Heart right ventricle (tissue), 16 donors: Measurements from ENCODE around the gene CADPS2. TPM values are rescaled to one million over a fixed set of nuclear protein-coding genes. Genes with fewer than 3 reads are reported as not detected.

ENCODE experiments used
- ATAC-seq, 8 donors: fragments of 200-7000 bp; cut with Tn5 transposase; one replicate each; pipeline ENCODE4 v1.9.1; 2020; ENCODE audit warnings: mild to moderate bottlenecking in 8 of 8, moderate library complexity in 8 of 8, moderate number of reproducible peaks in 1 of 8
- DNase-seq, 2 donors: peaks; one replicate each; pipeline ENCODE4 v3.0.0-alpha.2; 2020
- H3K27ac ChIP-seq, 10 donors: fragments of 200-600 bp; sonication (generic) in 2 of 10; one replicate each; pipeline versions ENCODE4 v1.5.0 to v1.8.0; 2020 to 2022; ENCODE audit warnings: mild to moderate bottlenecking in 3 of 10
- H3K27me3 ChIP-seq, 7 donors: fragments of 200-600 bp; one replicate each; pipeline ENCODE4 v1.8.0; 2021 to 2022; ENCODE audit warnings: mild to moderate bottlenecking in 2 of 7
- H3K36me3 ChIP-seq, 9 donors: fragments of 200-600 bp; sonication (generic) in 1 of 9; one replicate each; pipeline versions ENCODE4 v1.5.0 to v1.8.0; 2020 to 2022; ENCODE audit warnings: mild to moderate bottlenecking in 2 of 9
- H3K4me1 ChIP-seq, 9 donors: fragments of 200-600 bp; sonication (generic) in 1 of 9; one replicate each; pipeline versions ENCODE4 v1.5.0 to v1.8.0; 2020 to 2022; ENCODE audit warnings: mild to moderate bottlenecking in 4 of 9
- H3K4me3 ChIP-seq, 10 donors: fragments of 200-600 bp; sonication (generic) in 2 of 10; one replicate each; pipeline versions ENCODE4 v1.5.0 to v1.8.0; 2020 to 2022; ENCODE audit warnings: mild to moderate bottlenecking in 7 of 10, moderate library complexity in 2 of 10
- H3K9me3 ChIP-seq, 11 donors: fragments of 200-600 bp in 10 of 11; sonication (generic) in 2 of 11; one replicate each; pipeline versions ENCODE4 v1.5.0 to v1.8.0; 2013 to 2022; ENCODE audit warnings: mild to moderate bottlenecking in 2 of 11, control low read depth in 1 of 11, moderate library complexity in 1 of 11
- CTCF ChIP-seq, 9 donors: fragments of 200-600 bp; sonication (generic) in 2 of 9; IDR thresholded peaks; one replicate each; pipeline versions ENCODE4 v1.5.0 to v1.8.0; 2021 to 2022; ENCODE audit warnings: antibody characterized with exemption in 9 of 9, mild to moderate bottlenecking in 5 of 9, moderate library complexity in 1 of 9
- WGBS, 2 donors: extraction: QIAGEN DNeasy Blood & Tissue Kit; methylation state at CpG; one replicate each; pipeline ENCODE4 v1.1.7; 2013; ENCODE audit warnings: inconsistent platforms in 1 of 2; 5-methylcytosine and 5-hydroxymethylcytosine counted together
- intact Hi-C, 10 donors: fragments of 100-400 bp; cut with DNase I; formaldehyde crosslinking; loops; one replicate each; pipeline versions ENCODE4 v1.11.1 to v1.14.2; 2022
- polyA plus RNA-seq, 2 donors: library from polyadenylated mRNA; stranded (reverse); fragments of 200-250 nt; gene quantifications; one replicate each; pipeline ENCODE4 v1.2.3, GENCODE V29; 2013
- total RNA-seq, 10 donors: library from RNA; stranded (reverse); fragmentation: NEBNext Ultra II Directional in 3 of 10; extraction: Animal tissue kit (Norgen Biotek cat#: 25700) in 3 of 10; gene quantifications; one replicate each; pipeline versions ENCODE4 v1.2.1 to v1.2.4, GENCODE V29; 2021 to 2023
- donor health status: Arrhythmogenic right ventricular cardiomyopathy.
- donor health status: ischemic (EF 13 %, LVEDD 7.1; RV severe dilation, severe dysfunction).
- donor health status: healthy with polysubstance abuse.
- donor health status: DM: no; HTN: yes; CAD: no.
- donor health status: DM: no; HTN: no; CAD: no.
- donor health status: ischemic (EF 25% LVEDD 6.9; RV normal size, moderate dysfunction).
- donor health status: ischemic (EF 25% LVEDD 5.7; RV mildly dilated, moderate dysfunction).
- donor health status: healthy.
- donor health status: DM: yes; HTN: yes; CAD: no.
- donor health status: Ischemic cardiomyopathy.
- donor health status: ischemic (EF 35%, LVEDD 5.7; RV mildly dilated, moderate dysfunction).
- donor health status: nonischemic (EF 11% LVEDD 7.7; RV severe dilation, severe dysfunction).
- donor health status: DM: yes; HTN: yes; CAD: no.
- donor health status: PGD.
- donor health status: ischemic (EF 29% LVEDD 5.4; RV normal size, mild dysfunction).
- donor health status: nonischemic (EF 23%, LVEDD 6.1; RV moderate dilation, normal function).

Gene CADPS2
- total and polyA plus RNA-seq, 12 donors: 3.6 to 25.7 (median 6.6) TPM

DNA sequence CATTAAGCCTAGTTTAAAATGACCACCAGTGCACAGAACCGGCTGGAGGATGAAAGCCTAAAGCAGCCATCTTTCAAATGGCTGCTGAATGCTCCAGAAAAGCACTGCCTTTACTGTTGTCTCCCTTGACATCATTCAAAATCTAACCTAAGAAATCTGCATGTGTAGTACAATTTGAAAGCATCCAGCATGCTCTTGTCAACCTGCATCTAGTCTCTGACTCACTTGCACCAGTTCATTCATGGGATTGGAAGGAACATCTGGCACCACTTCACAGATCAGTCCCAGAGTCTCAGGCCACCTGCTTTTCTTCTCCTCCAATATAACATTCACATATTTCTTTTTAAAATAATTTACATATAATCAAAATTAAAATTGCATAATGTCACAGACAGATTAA is 263.6 kb downstream of the CADPS2 start:
- Histone ChIP-seq H3K27ac (no peak overlapping the region), H3K9me3 (no peaks in the 10 kb centered on the region), H3K36me3 (no peaks in the 10 kb centered on the region), H3K4me3 (no peak overlapping the region), H3K27me3 (no peaks in the 10 kb centered on the region), H3K4me1 (no peaks in the 10 kb centered on the region)
- ATAC-seq: no peak
- no peak for DNase-seq
- WGBS, 2 donors: 81 to 94% methylated on average over 1 of the region's 1 CpG
- intact Hi-C loops: no loop called here
- TF ChIP-seq CTCF (IDR thresholded peaks at IDR 0.05): no peak

- Histone ChIP-seq H3K4me3 (no peak overlapping the region), H3K9me3 (no peaks in the 10 kb centered on the region), H3K27ac (no peak overlapping the region), H3K4me1 (no peaks in the 10 kb centered on the region), H3K36me3 (no peaks in the 10 kb centered on the region), H3K27me3 (no peaks in the 10 kb centered on the region)
- intact Hi-C loops: no loop called here
- ATAC-seq: no peak
- no peak for DNase-seq
- TF ChIP-seq CTCF (IDR thresholded peaks at IDR 0.05): no peak
- WGBS, 2 donors: 76 to 80% methylated on average over 2 of the region's 2 CpGs
Measured at GRCh38 chr7:122619664-122620063, 266.6 kb downstream of the CADPS2 start.

GRCh38 chr7:122618585-122619189 is 267.6 kb downstream of the CADPS2 start:
- H3K4me1 ChIP-seq: no peaks in the 10 kb centered on the region
- ATAC-seq (no peak), DNase-seq (no peak)
- no peak for TF ChIP-seq CTCF (IDR thresholded peaks at IDR 0.05)
- H3K27ac ChIP-seq: no peak overlapping the region
- H3K36me3 ChIP-seq: no peaks in the 10 kb centered on the region
- intact Hi-C loops: no loop called here
- H3K27me3 ChIP-seq: no peaks in the 10 kb centered on the region
- 42 to 44% methylated on average over 2 of the region's 2 CpGs for WGBS, 2 donors
- H3K4me3 ChIP-seq: no peak overlapping the region
- H3K9me3 ChIP-seq: no peaks in the 10 kb centered on the region

DNA sequence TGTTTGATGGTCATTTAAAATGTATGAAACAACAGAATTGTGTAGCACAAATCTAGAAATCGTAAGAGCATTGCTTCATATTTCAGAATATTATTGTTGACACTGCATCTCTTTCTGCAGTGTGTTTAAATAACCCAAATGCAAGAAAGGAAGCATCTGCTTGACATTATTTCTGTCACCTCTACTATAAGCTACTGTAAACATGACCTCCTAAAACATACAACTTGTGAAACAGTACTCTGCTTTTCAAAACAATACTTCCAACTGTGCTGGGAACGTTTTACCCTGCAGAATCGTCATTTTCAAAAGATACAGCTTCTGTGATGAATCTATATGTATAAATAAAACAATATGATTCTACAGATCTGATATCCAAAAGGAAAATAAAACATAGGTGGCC is 269.3 kb downstream of the CADPS2 start:
- WGBS, 2 donors: 84 to 88% methylated on average over 3 of the region's 3 CpGs
- H3K9me3 ChIP-seq: no peaks in the 10 kb centered on the region
- TF ChIP-seq CTCF (IDR thresholded peaks at IDR 0.05): no peak
- no peak overlapping the region for H3K27ac ChIP-seq
- no peaks in the 10 kb centered on the region for H3K4me1 ChIP-seq
- DNase-seq (no peak), ATAC-seq (no peak)
- no peaks in the 10 kb centered on the region for H3K36me3 ChIP-seq
- no peaks in the 10 kb centered on the region for H3K27me3 ChIP-seq
- intact Hi-C loops: no loop called here
- no peak overlapping the region for H3K4me3 ChIP-seq
